ENCODE results near the gene SRP68. TPM values are rescaled to one million over a fixed set of nuclear protein-coding genes. Genes with fewer than 3 reads are reported as not detected.
"Not testable (repeated sequence)": the region's sequence is repeated elsewhere in the genome, so short reads cannot be mapped to it uniquely, and the experiment has no call there.

The SRP68 gene
- total RNA-seq, 1 experiment from 2014 or later = 29.3 TPM

- DNase-seq (ENCODE audit: low read depth) = no peak
Measured at GRCh38 chr17:76076765-76077583, 4.7 kb upstream of the SRP68 start.

- DNase-seq (ENCODE audit: low read depth) = no peak
Measured at GRCh38 chr17:76076146-76076764, 3.9 kb upstream of the SRP68 start.

- DNase-seq (ENCODE audit: low read depth) = no peak
Measured at GRCh38 chr17:76075364-76076145, 3.2 kb upstream of the SRP68 start.

- no peak for DNase-seq (ENCODE audit: low read depth)
Measured at GRCh38 chr17:76074390-76075363, 2.4 kb upstream of the SRP68 start, which contains the start of gene GALR2. GALR2 (plus strand) TSS chr17:76074781; CDS start chr17:76074884, 103 bp downstream.

GRCh38 chr17:76071531-76072147, 678 bp downstream of the SRP68 start:
- DNase-seq (ENCODE audit: low read depth) = no peak

- no peak for DNase-seq (ENCODE audit: low read depth)
Measured at GRCh38 chr17:76065775-76066174, 6.5 kb downstream of the SRP68 start.

GRCh38 chr17:76063875-76064546, 8.3 kb downstream of the SRP68 start:
- no peak for DNase-seq (ENCODE audit: low read depth)

- DNase-seq (ENCODE audit: low read depth) = not testable (repeated sequence)
Measured at GRCh38 chr17:76058264-76058663, 14.1 kb downstream of the SRP68 start.

GRCh38 chr17:76056882-76057281, 15.4 kb downstream of the SRP68 start:
- DNase-seq (ENCODE audit: low read depth) = no peak

GRCh38 chr17:76054112-76054476, 18.2 kb downstream of the SRP68 start:
- DNase-seq (ENCODE audit: low read depth) = peak; percentile 67

- peak; percentile 71 for DNase-seq (ENCODE audit: low read depth)
Measured at GRCh38 chr17:76053246-76054111, 18.8 kb downstream of the SRP68 start.

- no peak for DNase-seq (ENCODE audit: low read depth)
Measured at GRCh38 chr17:76051561-76051960, 20.8 kb downstream of the SRP68 start.

- DNase-seq (ENCODE audit: low read depth) = peak; percentile 39
Measured at GRCh38 chr17:76050538-76051467, 21.5 kb downstream of the SRP68 start.

- DNase-seq (ENCODE audit: low read depth) = no peak
Measured at GRCh38 chr17:76049836-76050537, 22.3 kb downstream of the SRP68 start.

GRCh38 chr17:76049239-76049638, 23.1 kb downstream of the SRP68 start:
- DNase-seq (ENCODE audit: low read depth) = peak; percentile 21

GRCh38 chr17:76048711-76049110, 23.6 kb downstream of the SRP68 start:
- peak; percentile 92 for DNase-seq (ENCODE audit: low read depth)

- no peak for DNase-seq (ENCODE audit: low read depth)
Measured at GRCh38 chr17:76048025-76048605, 24.2 kb downstream of the SRP68 start.
